Sigmoid colon (tissue), 7 donors: ENCODE measurements around the gene GKN1. TPM values are rescaled to one million over a fixed set of nuclear protein-coding genes. Genes with fewer than 3 reads are reported as not detected.

ENCODE experiments used
- DNase-seq: peaks from one replicate; pipeline ENCODE4 v3.0.0-alpha.2; 2019
- H3K27ac ChIP-seq, 4 donors: fragments of 200-600 bp; sonication (generic); one replicate each; pipeline ENCODE4 v1.5.1; 2016 to 2019; ENCODE audit warnings: mild to moderate bottlenecking in 1 of 4
- H3K27me3 ChIP-seq, 3 donors: fragments of 200-600 bp; sonication (generic); one replicate each; pipeline ENCODE4 v1.5.1; 2019; ENCODE audit warnings: mild to moderate bottlenecking in 1 of 3
- H3K36me3 ChIP-seq, 4 donors: fragments of 200-600 bp; sonication (generic); one replicate each; pipeline ENCODE4 v1.5.1; 2016 to 2019
- H3K4me1 ChIP-seq, 4 donors: fragments of 200-600 bp; sonication (generic); one replicate each; pipeline ENCODE4 v1.5.1; 2017 to 2019
- H3K4me3 ChIP-seq, 4 donors: fragments of 200-600 bp; sonication (generic); one replicate each; pipeline ENCODE4 v1.5.1; 2017 to 2019; ENCODE audit warnings: mild to moderate bottlenecking in 2 of 4, moderate library complexity in 1 of 4
- H3K9me3 ChIP-seq, 4 donors: fragments of 200-600 bp in 3 of 4; sonication (generic) in 3 of 4; one replicate each; pipeline versions ENCODE4 v1.5.1 to v1.6.1; 2013 to 2019
- CTCF ChIP-seq, 4 experiments: fragments of 450-650 bp in 3 of 4; fragments of 200-600 bp in 1 of 4; IDR thresholded peaks; one replicate each; pipeline ENCODE4 v1.5.1; 2016 to 2019; ENCODE audit warnings: antibody characterized with exemption in 4 of 4, mild to moderate bottlenecking in 3 of 4, moderate library complexity in 2 of 4
- EP300 ChIP-seq, 4 donors: sonication (generic); formaldehyde crosslinking; IDR thresholded peaks; one replicate each; pipeline ENCODE4 v1.6.1; 2017; ENCODE audit warnings: antibody characterized with exemption in 4 of 4
- POLR2A ChIP-seq, 2 donors: fragments of 450-650 bp; IDR thresholded peaks; one replicate each; pipeline ENCODE4 v1.6.1; 2016; ENCODE audit warnings: antibody characterized with exemption in 2 of 2, mild to moderate bottlenecking in 2 of 2, moderate library complexity in 2 of 2
- POLR2AphosphoS5 ChIP-seq, 4 donors: sonication (generic); formaldehyde crosslinking; IDR thresholded peaks; one replicate each; pipeline ENCODE4 v1.6.1; 2017; ENCODE audit warnings: antibody characterized with exemption in 4 of 4
- WGBS, 2 donors: extraction: QIAGEN DNeasy Blood & Tissue Kit; methylation state at CpG; one replicate each; pipeline ENCODE4 v1.1.7; 2013; 5-methylcytosine and 5-hydroxymethylcytosine counted together
- intact Hi-C: fragments of 100-400 bp; cut with DNase I; formaldehyde crosslinking; loops from one replicate; pipeline ENCODE4 v1.15.1; 2023
- polyA plus RNA-seq, 3 donors: library from polyadenylated mRNA; stranded (reverse); fragments of 200-250 nt; gene quantifications; one replicate each; pipeline ENCODE4 v1.2.3, GENCODE V29; 2013
- total RNA-seq, 4 donors: library from RNA; depleted of rRNA; stranded (reverse); fragments of >200 nt; gene quantifications; one replicate each; pipeline ENCODE4 v1.1.0, GENCODE V29; 2016
- donor health status: healthy with polysubstance abuse.
- donor health status: Bipolar disorder and iron deficiency.
- donor health status: healthy.

GKN1 gene
- total and polyA plus RNA-seq, 7 donors: 78.7 TPM; not detected in 6

- Histone ChIP-seq H3K36me3 (no peaks in the 10 kb centered on the region), H3K4me1 (peaks cover 0 to 4% (median 0%) of the 10 kb centered on the region in 4 donors), H3K9me3 (no peaks in the 10 kb centered on the region), H3K27me3 (no peaks in the 10 kb centered on the region), H3K27ac (no peak overlapping the region), H3K4me3 (no peak overlapping the region)
- TF ChIP-seq CTCF (IDR thresholded peaks at IDR 0.05) (no peak), POLR2AphosphoS5 (IDR thresholded peaks at IDR 0.05) (no peak), EP300 (IDR thresholded peaks at IDR 0.05) (no peak), POLR2A (IDR thresholded peaks at IDR 0.05) (no peak)
- WGBS, 2 donors: 71 to 84% methylated on average over 1 of the region's 1 CpG
- intact Hi-C loops: no loop called here
- DNase-seq: no peak
Observed at GRCh38 chr2:68936889-68937288, 37.5 kb upstream of the GKN1 start.

- H3K36me3 ChIP-seq: no peaks in the 10 kb centered on the region
- H3K4me1 ChIP-seq: peaks cover 0 to 4% (median 0%) of the 10 kb centered on the region in 4 donors
- DNase-seq: no peak
- no peaks in the 10 kb centered on the region for H3K27me3 ChIP-seq
- intact Hi-C loops: no loop called here
- no peaks in the 10 kb centered on the region for H3K9me3 ChIP-seq
- no peak overlapping the region for H3K27ac ChIP-seq
- no peak overlapping the region for H3K4me3 ChIP-seq
- 85 to 86% methylated on average over 5 of the region's 5 CpGs for WGBS, 2 donors
- TF ChIP-seq CTCF (IDR thresholded peaks at IDR 0.05) (no peak), EP300 (IDR thresholded peaks at IDR 0.05) (no peak), POLR2A (IDR thresholded peaks at IDR 0.05) (no peak), POLR2AphosphoS5 (IDR thresholded peaks at IDR 0.05) (no peak)
Observed at GRCh38 chr2:68937346-68938055, 36.9 kb upstream of the GKN1 start.

GRCh38 chr2:68938938-68939337 is 35.5 kb upstream of the GKN1 start:
- no peak overlapping the region for H3K4me3 ChIP-seq
- H3K27ac ChIP-seq: no peak overlapping the region
- TF ChIP-seq POLR2AphosphoS5 (IDR thresholded peaks at IDR 0.05) (no peak), EP300 (IDR thresholded peaks at IDR 0.05) (no peak), CTCF (IDR thresholded peaks at IDR 0.05) (no peak), POLR2A (IDR thresholded peaks at IDR 0.05) (no peak)
- no peaks in the 10 kb centered on the region for H3K9me3 ChIP-seq
- intact Hi-C loops: no loop called here
- DNase-seq: no peak
- H3K36me3 ChIP-seq: no peaks in the 10 kb centered on the region
- peaks cover 0 to 8% (median 3%) of the 10 kb centered on the region in 4 donors for H3K4me1 ChIP-seq
- 89 to 91% methylated on average over 3 of the region's 3 CpGs for WGBS, 2 donors
- no peaks in the 10 kb centered on the region for H3K27me3 ChIP-seq

- H3K9me3 ChIP-seq: no peaks in the 10 kb centered on the region
- TF ChIP-seq POLR2A (IDR thresholded peaks at IDR 0.05) (no peak), EP300 (IDR thresholded peaks at IDR 0.05) (no peak), POLR2AphosphoS5 (IDR thresholded peaks at IDR 0.05) (no peak), CTCF (IDR thresholded peaks at IDR 0.05) (no peak)
- intact Hi-C loops: loop anchor here (5.0 to 10.0 kb wide), 2 partner anchors 75 to 367 kb away; partner anchors contain the start of gene ANTXR1
Observed at GRCh38 chr2:68939962-68940361, 34.5 kb upstream of the GKN1 start.

More at GRCh38 chr2:68939962-68940361, 34.5 kb upstream of the GKN1 start:
- 91 to 95% methylated on average over 1 of the region's 1 CpG for WGBS, 2 donors
- H3K27me3 ChIP-seq: no peaks in the 10 kb centered on the region
- no peak overlapping the region for H3K4me3 ChIP-seq
- DNase-seq: no peak
- no peak overlapping the region for H3K27ac ChIP-seq
- peaks cover 0 to 8% (median 3%) of the 10 kb centered on the region in 4 donors for H3K4me1 ChIP-seq
- no peaks in the 10 kb centered on the region for H3K36me3 ChIP-seq
